GM23338 (cell line): Measurements from ENCODE around the gene HAPLN2. TPM values are rescaled to one million over a fixed set of nuclear protein-coding genes. Genes with fewer than 3 reads are reported as not detected.

Experiments used
- ATAC-seq: fragments of 200-7000 bp; cut with Tn5 transposase; 3 replicates; pipeline ENCODE4 v1.9.1; 2020
- DNase-seq: peaks from one replicate; pipeline ENCODE4 v3.0.0-alpha.2; 2015; ENCODE audit warnings: low spot score
- H2AFZ ChIP-seq: fragments of 200-600 bp; sonication (generic); 2 replicates; pipeline ENCODE4 v1.8.0; 2016; ENCODE audit warnings: antibody characterized with exemption, mild to moderate bottlenecking, moderate library complexity
- H3F3A ChIP-seq: fragments of 200-600 bp; sonication (generic); replicated peaks from 2 replicates; pipeline ENCODE4 v1.8.0; 2017; ENCODE audit warnings: antibody characterized with exemption, mixed run types, low read depth
- H3K27ac ChIP-seq: fragments of 200-600 bp; sonication (generic); 2 replicates; pipeline ENCODE4 v1.6.1; 2016; ENCODE audit warnings: low read depth
- H3K27me3 ChIP-seq: fragments of 200-600 bp; sonication (generic); 2 replicates; pipeline ENCODE4 v1.8.0; 2016; ENCODE audit warnings: mild to moderate bottlenecking, mixed run types, moderate library complexity; ENCODE audit not compliant: insufficient read depth
- H3K36me3 ChIP-seq: fragments of 200-600 bp; sonication (generic); 2 replicates; pipeline ENCODE4 v1.8.0; 2016; ENCODE audit warnings: mild to moderate bottlenecking; ENCODE audit not compliant: insufficient read depth
- H3K4me1 ChIP-seq: fragments of 200-600 bp; sonication (generic); 2 replicates; pipeline ENCODE4 v1.8.0; 2016; ENCODE audit warnings: mild to moderate bottlenecking, moderate library complexity; ENCODE audit not compliant: insufficient read depth
- H3K4me2 ChIP-seq: fragments of 200-600 bp; sonication (generic); 2 replicates; pipeline ENCODE4 v1.7.1; 2017; ENCODE audit warnings: mixed run types
- H3K4me3 ChIP-seq: fragments of 200-600 bp; sonication (generic); 2 replicates; pipeline ENCODE4 v1.6.1; 2016; ENCODE audit warnings: mixed run types
- H3K79me2 ChIP-seq: fragments of 200-600 bp; sonication (generic); replicated peaks from 2 replicates; pipeline ENCODE4 v1.8.0; 2017; ENCODE audit warnings: mild to moderate bottlenecking; ENCODE audit not compliant: insufficient read depth
- H3K9me2 ChIP-seq: fragments of 200-600 bp; sonication (generic); 2 replicates; pipeline ENCODE4 v1.8.0; 2017; ENCODE audit not compliant: insufficient read depth
- H4K20me1 ChIP-seq: fragments of 200-600 bp; sonication (generic); replicated peaks from 2 replicates; pipeline ENCODE4 v1.8.0; 2017; ENCODE audit warnings: mild to moderate bottlenecking; ENCODE audit not compliant: insufficient read depth
- H3K27ac Mint-ChIP-seq: 2 replicates; pipeline ENCODE4 v1.8.0; 2020; ENCODE audit warnings: inconsistent platforms, mild to moderate bottlenecking, moderate library complexity, mixed read lengths
- H3K27me3 Mint-ChIP-seq: 3 replicates; pipeline ENCODE4 v1.8.0; 2022; ENCODE audit warnings: low read depth, mild to moderate bottlenecking, moderate library complexity, mixed read lengths, inconsistent platforms; ENCODE audit not compliant: insufficient read depth, poor library complexity
- H3K36me3 Mint-ChIP-seq: 3 replicates; pipeline ENCODE4 v1.8.0; 2021; ENCODE audit warnings: low read depth, mild to moderate bottlenecking, inconsistent platforms, moderate library complexity, mixed read lengths
- H3K4me1 Mint-ChIP-seq: 3 replicates; pipeline ENCODE4 v1.8.0; 2020; ENCODE audit warnings: mild to moderate bottlenecking, inconsistent platforms, mixed read lengths
- H3K4me3 Mint-ChIP-seq: 3 replicates; pipeline ENCODE4 v1.8.0; 2021; ENCODE audit warnings: moderate library complexity, mild to moderate bottlenecking, inconsistent platforms, mixed read lengths
- H3K9me3 Mint-ChIP-seq: 3 replicates; pipeline ENCODE4 v1.8.0; 2020; ENCODE audit warnings: moderate library complexity, mild to moderate bottlenecking, inconsistent platforms, mixed read lengths
- CREB1 ChIP-seq: fragments of 250-450 bp; sonication (Bioruptor Pico); IDR thresholded peaks from 2 replicates; pipeline ENCODE4 v1.5.0; 2020; ENCODE audit warnings: low read depth, mild to moderate bottlenecking, moderate library complexity
- EZH2phosphoT487 ChIP-seq: fragments of 200-600 bp; sonication (generic); IDR thresholded peaks from one replicate; pipeline ENCODE4 v1.8.1; 2018; ENCODE audit warnings: antibody characterized with exemption; ENCODE audit not compliant: unreplicated experiment
- JUNB ChIP-seq: IDR thresholded peaks from one replicate; pipeline ENCODE4 v1.6.1; 2016; ENCODE audit warnings: antibody characterized with exemption; ENCODE audit not compliant: unreplicated experiment
- NANOG ChIP-seq: IDR thresholded peaks from 2 replicates; pipeline ENCODE4 v1.6.1; 2016; ENCODE audit warnings: antibody characterized with exemption, borderline replicate concordance
- POLR2AphosphoS5 ChIP-seq: IDR thresholded peaks from 2 replicates; pipeline ENCODE4 v1.6.1; 2016; ENCODE audit warnings: antibody characterized with exemption, low read depth
- ZNF114 ChIP-seq: fragments of 250-450 bp; sonication (Bioruptor Pico); IDR thresholded peaks from 2 replicates; pipeline ENCODE4 v1.5.0; 2020; ENCODE audit warnings: mild to moderate bottlenecking, moderate library complexity
- polyA plus RNA-seq: library from polyadenylated mRNA; unstranded; fragments of >200 nt; fragmentation: Nextera tagmentation; extraction: Ambion mirVana; gene quantifications from 2 replicates; pipeline ENCODE4 v1.2.1, GENCODE V29; 2016
- total RNA-seq: library from RNA; depleted of rRNA; stranded (reverse); fragments of >200 nt; shearing (Covaris generic); gene quantifications from 2 replicates; pipeline ENCODE4 v1.2.3, GENCODE V29; 2014
- TF ChIP-seq, protein P1 (sequence below): fragments of 250-450 bp; sonication (Bioruptor Pico); IDR thresholded peaks from 2 replicates; pipeline ENCODE4 v1.5.0; 2020; ENCODE audit warnings: mild to moderate bottlenecking, moderate library complexity
- TF ChIP-seq, protein P2 (sequence below): IDR thresholded peaks from one replicate; pipeline ENCODE4 v1.6.1; 2018; ENCODE audit warnings: antibody characterized with exemption; ENCODE audit not compliant: unreplicated experiment
- TF ChIP-seq, protein P3 (sequence below): IDR thresholded peaks from 2 replicates; pipeline ENCODE4 v1.6.1; 2016; ENCODE audit warnings: antibody characterized with exemption

Gene HAPLN2
- total and polyA plus RNA-seq, 2 experiments from 2014 or later, result 0.53 TPM; not detected in 1

DNA sequence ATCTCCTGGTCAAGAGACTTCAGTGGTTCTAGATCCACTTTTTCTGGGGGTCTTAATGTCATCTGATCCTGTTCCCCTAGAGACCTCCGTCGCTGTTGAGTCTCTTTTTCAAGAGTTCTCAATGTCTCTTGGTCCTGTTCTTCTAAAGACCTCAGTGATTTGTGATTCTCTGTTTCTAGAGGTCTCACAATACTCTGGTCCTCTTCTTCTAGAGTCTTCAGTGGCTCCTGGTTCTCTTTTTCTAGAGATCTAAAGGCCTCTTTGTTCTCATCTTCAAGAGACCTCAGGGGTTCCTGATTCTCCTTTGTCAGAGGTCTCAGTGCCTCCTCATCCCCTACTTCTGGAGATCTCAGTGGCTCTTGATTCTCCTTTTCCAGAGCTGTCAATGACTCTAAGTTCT is 52.6 kb downstream of the HAPLN2 start (continued):
- TF ChIP-seq, protein P1, sequence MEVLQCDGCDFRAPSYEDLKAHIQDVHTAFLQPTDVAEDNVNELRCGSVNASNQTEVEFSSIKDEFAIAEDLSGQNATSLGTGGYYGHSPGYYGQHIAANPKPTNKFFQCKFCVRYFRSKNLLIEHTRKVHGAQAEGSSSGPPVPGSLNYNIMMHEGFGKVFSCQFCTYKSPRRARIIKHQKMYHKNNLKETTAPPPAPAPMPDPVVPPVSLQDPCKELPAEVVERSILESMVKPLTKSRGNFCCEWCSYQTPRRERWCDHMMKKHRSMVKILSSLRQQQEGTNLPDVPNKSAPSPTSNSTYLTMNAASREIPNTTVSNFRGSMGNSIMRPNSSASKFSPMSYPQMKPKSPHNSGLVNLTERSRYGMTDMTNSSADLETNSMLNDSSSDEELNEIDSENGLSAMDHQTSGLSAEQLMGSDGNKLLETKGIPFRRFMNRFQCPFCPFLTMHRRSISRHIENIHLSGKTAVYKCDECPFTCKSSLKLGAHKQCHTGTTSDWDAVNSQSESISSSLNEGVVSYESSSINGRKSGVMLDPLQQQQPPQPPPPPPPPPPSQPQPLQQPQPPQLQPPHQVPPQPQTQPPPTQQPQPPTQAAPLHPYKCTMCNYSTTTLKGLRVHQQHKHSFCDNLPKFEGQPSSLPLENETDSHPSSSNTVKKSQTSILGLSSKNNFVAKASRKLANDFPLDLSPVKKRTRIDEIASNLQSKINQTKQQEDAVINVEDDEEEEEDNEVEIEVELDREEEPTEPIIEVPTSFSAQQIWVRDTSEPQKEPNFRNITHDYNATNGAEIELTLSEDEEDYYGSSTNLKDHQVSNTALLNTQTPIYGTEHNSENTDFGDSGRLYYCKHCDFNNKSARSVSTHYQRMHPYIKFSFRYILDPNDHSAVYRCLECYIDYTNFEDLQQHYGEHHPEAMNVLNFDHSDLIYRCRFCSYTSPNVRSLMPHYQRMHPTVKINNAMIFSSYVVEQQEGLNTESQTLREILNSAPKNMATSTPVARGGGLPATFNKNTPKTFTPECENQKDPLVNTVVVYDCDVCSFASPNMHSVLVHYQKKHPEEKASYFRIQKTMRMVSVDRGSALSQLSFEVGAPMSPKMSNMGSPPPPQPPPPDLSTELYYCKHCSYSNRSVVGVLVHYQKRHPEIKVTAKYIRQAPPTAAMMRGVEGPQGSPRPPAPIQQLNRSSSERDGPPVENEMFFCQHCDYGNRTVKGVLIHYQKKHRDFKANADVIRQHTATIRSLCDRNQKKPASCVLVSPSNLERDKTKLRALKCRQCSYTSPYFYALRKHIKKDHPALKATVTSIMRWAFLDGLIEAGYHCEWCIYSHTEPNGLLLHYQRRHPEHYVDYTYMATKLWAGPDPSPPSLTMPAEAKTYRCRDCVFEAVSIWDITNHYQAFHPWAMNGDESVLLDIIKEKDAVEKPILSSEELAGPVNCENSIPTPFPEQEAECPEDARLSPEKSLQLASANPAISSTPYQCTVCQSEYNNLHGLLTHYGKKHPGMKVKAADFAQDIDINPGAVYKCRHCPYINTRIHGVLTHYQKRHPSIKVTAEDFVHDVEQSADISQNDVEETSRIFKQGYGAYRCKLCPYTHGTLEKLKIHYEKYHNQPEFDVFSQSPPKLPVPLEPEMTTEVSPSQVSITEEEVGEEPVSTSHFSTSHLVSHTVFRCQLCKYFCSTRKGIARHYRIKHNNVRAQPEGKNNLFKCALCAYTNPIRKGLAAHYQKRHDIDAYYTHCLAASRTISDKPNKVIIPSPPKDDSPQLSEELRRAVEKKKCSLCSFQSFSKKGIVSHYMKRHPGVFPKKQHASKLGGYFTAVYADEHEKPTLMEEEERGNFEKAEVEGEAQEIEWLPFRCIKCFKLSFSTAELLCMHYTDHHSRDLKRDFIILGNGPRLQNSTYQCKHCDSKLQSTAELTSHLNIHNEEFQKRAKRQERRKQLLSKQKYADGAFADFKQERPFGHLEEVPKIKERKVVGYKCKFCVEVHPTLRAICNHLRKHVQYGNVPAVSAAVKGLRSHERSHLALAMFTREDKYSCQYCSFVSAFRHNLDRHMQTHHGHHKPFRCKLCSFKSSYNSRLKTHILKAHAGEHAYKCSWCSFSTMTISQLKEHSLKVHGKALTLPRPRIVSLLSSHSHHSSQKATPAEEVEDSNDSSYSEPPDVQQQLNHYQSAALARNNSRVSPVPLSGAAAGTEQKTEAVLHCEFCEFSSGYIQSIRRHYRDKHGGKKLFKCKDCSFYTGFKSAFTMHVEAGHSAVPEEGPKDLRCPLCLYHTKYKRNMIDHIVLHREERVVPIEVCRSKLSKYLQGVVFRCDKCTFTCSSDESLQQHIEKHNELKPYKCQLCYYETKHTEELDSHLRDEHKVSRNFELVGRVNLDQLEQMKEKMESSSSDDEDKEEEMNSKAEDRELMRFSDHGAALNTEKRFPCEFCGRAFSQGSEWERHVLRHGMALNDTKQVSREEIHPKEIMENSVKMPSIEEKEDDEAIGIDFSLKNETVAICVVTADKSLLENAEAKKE (CRISPR knock-in tag), result no peak
- no peak for TF ChIP-seq JUNB
- TF ChIP-seq ZNF114, result no peak
- TF ChIP-seq EZH2phosphoT487, result no peak
- TF ChIP-seq NANOG, result no peak
- no peak for TF ChIP-seq CREB1 (CRISPR knock-in tag)

DNA sequence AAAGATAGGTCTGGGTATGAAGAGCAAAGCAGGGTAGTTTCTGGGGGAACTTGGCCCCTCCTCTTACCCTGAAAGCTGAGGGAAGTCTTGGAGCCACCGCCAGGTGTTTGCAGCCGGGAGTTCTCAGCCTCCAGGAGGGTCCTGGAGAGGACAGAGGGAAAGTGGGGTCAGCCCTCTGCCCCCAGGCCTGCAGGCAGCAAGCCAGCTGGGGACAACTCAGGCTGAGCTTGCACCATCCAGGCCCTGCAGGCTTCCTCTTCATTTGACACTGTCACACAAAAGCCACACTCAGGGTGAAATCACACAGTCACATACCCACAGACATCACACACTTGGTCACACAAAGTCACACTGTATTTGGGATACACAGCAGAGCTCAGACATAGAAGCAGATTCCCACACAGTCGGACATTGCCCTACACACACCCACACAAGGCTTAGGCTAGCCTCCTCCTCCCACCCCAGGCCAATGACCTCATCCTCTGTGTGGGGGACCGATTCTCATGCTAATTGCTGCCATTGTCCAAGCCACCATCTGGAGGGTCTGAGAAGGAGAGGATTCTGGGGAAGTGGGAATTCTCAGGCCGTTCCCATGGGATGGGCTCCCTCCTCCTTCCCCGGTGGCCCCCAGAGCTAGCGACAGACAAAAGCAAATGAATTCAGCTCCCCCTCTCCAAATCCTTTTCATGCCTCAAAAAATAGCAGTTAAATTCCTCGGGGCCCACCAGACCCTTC is 54.3 kb downstream of the HAPLN2 start:
- no peaks in the 10 kb centered on the region; the same call in 1 of the 2 replicates for H4K20me1 ChIP-seq
- peaks cover 51% of the 10 kb centered on the region for H3K79me2 ChIP-seq
- peak overlapping the region; percentile 90 for H3K27ac ChIP-seq
- H3K9me3 Mint-ChIP-seq, result peaks cover 9% of the 10 kb centered on the region
- no peak overlapping the region for H2AFZ ChIP-seq
- peak; percentile 67 for ATAC-seq
- DNase-seq, result peak; percentile 99
- peak overlapping the region; percentile 95 for H3K27ac Mint-ChIP-seq
- H3K36me3 Mint-ChIP-seq, result peaks cover 48% of the 10 kb centered on the region
- H3K9me2 ChIP-seq, result peaks cover 12% of the 10 kb centered on the region
- peak overlapping the region; percentile 78; the same call in 1 of the 2 replicates for H3K4me3 ChIP-seq
- TF ChIP-seq CREB1 (CRISPR knock-in tag) (peak; percentile 83), POLR2AphosphoS5 (peak; percentile 60), ZNF114 (no peak)
- TF ChIP-seq, protein P2, sequence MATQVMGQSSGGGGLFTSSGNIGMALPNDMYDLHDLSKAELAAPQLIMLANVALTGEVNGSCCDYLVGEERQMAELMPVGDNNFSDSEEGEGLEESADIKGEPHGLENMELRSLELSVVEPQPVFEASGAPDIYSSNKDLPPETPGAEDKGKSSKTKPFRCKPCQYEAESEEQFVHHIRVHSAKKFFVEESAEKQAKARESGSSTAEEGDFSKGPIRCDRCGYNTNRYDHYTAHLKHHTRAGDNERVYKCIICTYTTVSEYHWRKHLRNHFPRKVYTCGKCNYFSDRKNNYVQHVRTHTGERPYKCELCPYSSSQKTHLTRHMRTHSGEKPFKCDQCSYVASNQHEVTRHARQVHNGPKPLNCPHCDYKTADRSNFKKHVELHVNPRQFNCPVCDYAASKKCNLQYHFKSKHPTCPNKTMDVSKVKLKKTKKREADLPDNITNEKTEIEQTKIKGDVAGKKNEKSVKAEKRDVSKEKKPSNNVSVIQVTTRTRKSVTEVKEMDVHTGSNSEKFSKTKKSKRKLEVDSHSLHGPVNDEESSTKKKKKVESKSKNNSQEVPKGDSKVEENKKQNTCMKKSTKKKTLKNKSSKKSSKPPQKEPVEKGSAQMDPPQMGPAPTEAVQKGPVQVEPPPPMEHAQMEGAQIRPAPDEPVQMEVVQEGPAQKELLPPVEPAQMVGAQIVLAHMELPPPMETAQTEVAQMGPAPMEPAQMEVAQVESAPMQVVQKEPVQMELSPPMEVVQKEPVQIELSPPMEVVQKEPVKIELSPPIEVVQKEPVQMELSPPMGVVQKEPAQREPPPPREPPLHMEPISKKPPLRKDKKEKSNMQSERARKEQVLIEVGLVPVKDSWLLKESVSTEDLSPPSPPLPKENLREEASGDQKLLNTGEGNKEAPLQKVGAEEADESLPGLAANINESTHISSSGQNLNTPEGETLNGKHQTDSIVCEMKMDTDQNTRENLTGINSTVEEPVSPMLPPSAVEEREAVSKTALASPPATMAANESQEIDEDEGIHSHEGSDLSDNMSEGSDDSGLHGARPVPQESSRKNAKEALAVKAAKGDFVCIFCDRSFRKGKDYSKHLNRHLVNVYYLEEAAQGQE, result no peak
- TF ChIP-seq, protein P3, sequence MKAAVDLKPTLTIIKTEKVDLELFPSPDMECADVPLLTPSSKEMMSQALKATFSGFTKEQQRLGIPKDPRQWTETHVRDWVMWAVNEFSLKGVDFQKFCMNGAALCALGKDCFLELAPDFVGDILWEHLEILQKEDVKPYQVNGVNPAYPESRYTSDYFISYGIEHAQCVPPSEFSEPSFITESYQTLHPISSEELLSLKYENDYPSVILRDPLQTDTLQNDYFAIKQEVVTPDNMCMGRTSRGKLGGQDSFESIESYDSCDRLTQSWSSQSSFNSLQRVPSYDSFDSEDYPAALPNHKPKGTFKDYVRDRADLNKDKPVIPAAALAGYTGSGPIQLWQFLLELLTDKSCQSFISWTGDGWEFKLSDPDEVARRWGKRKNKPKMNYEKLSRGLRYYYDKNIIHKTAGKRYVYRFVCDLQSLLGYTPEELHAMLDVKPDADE, result peak; percentile 46; the same call in 1 of the 2 replicates
- H3K4me1 ChIP-seq, result peaks cover 57% of the 10 kb centered on the region
- peak overlapping the region; percentile 60 for H3K4me3 Mint-ChIP-seq
- peaks cover 19% of the 10 kb centered on the region for H3K36me3 ChIP-seq
- H3K4me2 ChIP-seq, result peak overlapping the region; percentile 97
- H3K4me1 Mint-ChIP-seq, result peaks cover 80% of the 10 kb centered on the region
- H3K27me3 ChIP-seq, result peaks cover 23% of the 10 kb centered on the region
- H3F3A ChIP-seq, result peaks cover 20% of the 10 kb centered on the region; the same call in 1 of the 2 replicates
- H3K27me3 Mint-ChIP-seq, result peaks cover 34% of the 10 kb centered on the region
